ENCODE data around the gene AQP10. TPM values are rescaled to one million over a fixed set of nuclear protein-coding genes. Genes with fewer than 3 reads are reported as not detected.

AQP10 gene
- total and polyA plus RNA-seq, 2 donors (not counting 1 experiment from before 2014, with no cell fraction given): not detected

DNA sequence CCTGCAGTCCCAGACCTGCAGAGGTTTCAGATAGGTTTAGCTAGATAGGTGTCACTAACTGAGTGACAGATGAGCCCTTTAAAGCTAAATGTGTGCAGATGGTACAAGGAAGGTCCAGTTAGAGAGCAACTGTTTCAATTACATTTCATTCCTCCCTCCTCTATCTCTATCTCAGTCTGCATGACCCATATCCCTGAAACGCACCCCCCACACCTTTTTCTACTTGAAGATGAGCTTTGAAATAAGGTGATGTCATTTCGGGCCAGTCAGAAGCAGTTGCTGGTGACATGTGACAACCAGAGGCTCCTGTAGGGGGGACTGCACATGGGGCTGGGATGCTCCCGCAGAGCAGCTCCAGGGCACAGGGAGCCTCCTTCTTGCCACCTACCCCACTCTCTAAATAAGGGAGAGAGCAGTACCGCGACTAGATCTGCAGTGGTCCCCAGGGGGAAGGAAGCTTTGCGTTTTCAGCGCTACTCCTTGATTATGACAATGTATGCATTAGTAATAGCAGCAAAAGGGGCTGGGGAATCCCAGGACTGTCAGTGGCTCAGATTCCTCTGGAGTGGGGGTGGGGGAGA, 8.7 kb downstream of the AQP10 start:
- Histone ChIP-seq H3K4me1 (ENCODE audit: control insufficient read depth, extremely low read depth, insufficient read depth, low read length) (peaks cover 28% of the 10 kb centered on the region), H3K79me2 (ENCODE audit: control insufficient read depth, insufficient read depth, low read length) (peaks cover 38% of the 10 kb centered on the region), H3K27me3 (ENCODE audit: control insufficient read depth, insufficient read depth, low read length) (no peaks in the 10 kb centered on the region), H3K27ac (ENCODE audit: insufficient read depth, low read length) (peak overlapping the region; percentile 12), H3K4me2 (ENCODE audit: extremely low read depth, insufficient read depth, low read length) (peak overlapping the region; percentile 77), H3K4me3 (replicated peaks in 1 of 4; ENCODE audit: control extremely low read depth in 1 of 4, insufficient read depth in 1 of 4, low read depth in 3 of 4, low read length in 4 of 4) (peak overlapping the region in 1 of 4 experiments; percentile 100), H3K36me3 (ENCODE audit: control insufficient read depth, insufficient read depth, low read length) (peaks cover 26% of the 10 kb centered on the region), H3K9ac (ENCODE audit: insufficient read depth, low read length) (no peak overlapping the region), H3K9me3 (ENCODE audit: control insufficient read depth, insufficient read depth, low read depth, low read length) (no peaks in the 10 kb centered on the region), H4K20me1 (ENCODE audit: control insufficient read depth, extremely low read depth, insufficient read depth, low read length) (no peaks in the 10 kb centered on the region), H2AFZ (ENCODE audit: low read length) (no peak overlapping the region)
- no peak for DNase-seq (ENCODE audit: low read depth in 2 of 2)
- TF ChIP-seq, protein P1, sequence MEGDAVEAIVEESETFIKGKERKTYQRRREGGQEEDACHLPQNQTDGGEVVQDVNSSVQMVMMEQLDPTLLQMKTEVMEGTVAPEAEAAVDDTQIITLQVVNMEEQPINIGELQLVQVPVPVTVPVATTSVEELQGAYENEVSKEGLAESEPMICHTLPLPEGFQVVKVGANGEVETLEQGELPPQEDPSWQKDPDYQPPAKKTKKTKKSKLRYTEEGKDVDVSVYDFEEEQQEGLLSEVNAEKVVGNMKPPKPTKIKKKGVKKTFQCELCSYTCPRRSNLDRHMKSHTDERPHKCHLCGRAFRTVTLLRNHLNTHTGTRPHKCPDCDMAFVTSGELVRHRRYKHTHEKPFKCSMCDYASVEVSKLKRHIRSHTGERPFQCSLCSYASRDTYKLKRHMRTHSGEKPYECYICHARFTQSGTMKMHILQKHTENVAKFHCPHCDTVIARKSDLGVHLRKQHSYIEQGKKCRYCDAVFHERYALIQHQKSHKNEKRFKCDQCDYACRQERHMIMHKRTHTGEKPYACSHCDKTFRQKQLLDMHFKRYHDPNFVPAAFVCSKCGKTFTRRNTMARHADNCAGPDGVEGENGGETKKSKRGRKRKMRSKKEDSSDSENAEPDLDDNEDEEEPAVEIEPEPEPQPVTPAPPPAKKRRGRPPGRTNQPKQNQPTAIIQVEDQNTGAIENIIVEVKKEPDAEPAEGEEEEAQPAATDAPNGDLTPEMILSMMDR (conservative IDR thresholded peaks at IDR 0.05 in 1 of 2, IDR thresholded peaks at IDR 0.05 in 1 of 2; ENCODE audit: low read depth in 1 of 2, low read length in 2 of 2): no peak
- no peak for TF ChIP-seq EZH2 (IDR thresholded peaks at IDR 0.05; ENCODE audit: low read length, missing control alignments)

DNA sequence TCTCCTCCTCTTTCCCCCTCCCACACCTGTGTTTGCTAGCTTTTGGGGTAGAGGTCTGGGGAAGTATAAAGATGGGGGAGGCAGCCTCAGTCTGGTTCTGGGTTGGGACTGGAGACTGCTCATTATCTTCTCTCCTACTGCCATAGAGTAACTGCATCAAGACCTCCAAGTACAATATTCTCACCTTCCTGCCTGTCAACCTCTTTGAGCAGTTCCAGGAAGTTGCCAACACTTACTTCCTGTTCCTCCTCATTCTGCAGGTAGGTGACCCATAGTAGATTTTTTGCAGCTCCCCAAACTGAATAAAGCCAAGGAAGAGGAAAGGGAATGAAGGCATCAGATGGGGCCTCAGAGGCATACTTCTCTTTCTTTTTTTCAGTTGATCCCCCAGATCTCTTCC, 9.8 kb downstream of the AQP10 start:
- TF ChIP-seq EZH2 (IDR thresholded peaks at IDR 0.05; ENCODE audit: low read length, missing control alignments): no peak
- TF ChIP-seq, protein P1 (conservative IDR thresholded peaks at IDR 0.05 in 1 of 2, IDR thresholded peaks at IDR 0.05 in 1 of 2; ENCODE audit: low read depth in 1 of 2, low read length in 2 of 2): no peak
- H3K4me3 ChIP-seq (replicated peaks in 1 of 4; ENCODE audit: control extremely low read depth in 1 of 4, insufficient read depth in 1 of 4, low read depth in 3 of 4, low read length in 4 of 4): no peak overlapping the region
- no peaks in the 10 kb centered on the region for H3K9me3 ChIP-seq (ENCODE audit: control insufficient read depth, insufficient read depth, low read depth, low read length)
- no peak overlapping the region for H3K4me2 ChIP-seq (ENCODE audit: extremely low read depth, insufficient read depth, low read length)
- no peaks in the 10 kb centered on the region for H3K27me3 ChIP-seq (ENCODE audit: control insufficient read depth, insufficient read depth, low read length)
- no peak overlapping the region for H3K27ac ChIP-seq (ENCODE audit: insufficient read depth, low read length)
- no peak for DNase-seq (ENCODE audit: low read depth in 2 of 2)
- peaks cover 38% of the 10 kb centered on the region for H3K79me2 ChIP-seq (ENCODE audit: control insufficient read depth, insufficient read depth, low read length)
- H4K20me1 ChIP-seq (ENCODE audit: control insufficient read depth, extremely low read depth, insufficient read depth, low read length): no peaks in the 10 kb centered on the region
- H3K36me3 ChIP-seq (ENCODE audit: control insufficient read depth, insufficient read depth, low read length): peaks cover 30% of the 10 kb centered on the region
- H3K4me1 ChIP-seq (ENCODE audit: control insufficient read depth, extremely low read depth, insufficient read depth, low read length): peaks cover 30% of the 10 kb centered on the region
- H2AFZ ChIP-seq (ENCODE audit: low read length): no peak overlapping the region
- no peak overlapping the region for H3K9ac ChIP-seq (ENCODE audit: insufficient read depth, low read length)

DNA sequence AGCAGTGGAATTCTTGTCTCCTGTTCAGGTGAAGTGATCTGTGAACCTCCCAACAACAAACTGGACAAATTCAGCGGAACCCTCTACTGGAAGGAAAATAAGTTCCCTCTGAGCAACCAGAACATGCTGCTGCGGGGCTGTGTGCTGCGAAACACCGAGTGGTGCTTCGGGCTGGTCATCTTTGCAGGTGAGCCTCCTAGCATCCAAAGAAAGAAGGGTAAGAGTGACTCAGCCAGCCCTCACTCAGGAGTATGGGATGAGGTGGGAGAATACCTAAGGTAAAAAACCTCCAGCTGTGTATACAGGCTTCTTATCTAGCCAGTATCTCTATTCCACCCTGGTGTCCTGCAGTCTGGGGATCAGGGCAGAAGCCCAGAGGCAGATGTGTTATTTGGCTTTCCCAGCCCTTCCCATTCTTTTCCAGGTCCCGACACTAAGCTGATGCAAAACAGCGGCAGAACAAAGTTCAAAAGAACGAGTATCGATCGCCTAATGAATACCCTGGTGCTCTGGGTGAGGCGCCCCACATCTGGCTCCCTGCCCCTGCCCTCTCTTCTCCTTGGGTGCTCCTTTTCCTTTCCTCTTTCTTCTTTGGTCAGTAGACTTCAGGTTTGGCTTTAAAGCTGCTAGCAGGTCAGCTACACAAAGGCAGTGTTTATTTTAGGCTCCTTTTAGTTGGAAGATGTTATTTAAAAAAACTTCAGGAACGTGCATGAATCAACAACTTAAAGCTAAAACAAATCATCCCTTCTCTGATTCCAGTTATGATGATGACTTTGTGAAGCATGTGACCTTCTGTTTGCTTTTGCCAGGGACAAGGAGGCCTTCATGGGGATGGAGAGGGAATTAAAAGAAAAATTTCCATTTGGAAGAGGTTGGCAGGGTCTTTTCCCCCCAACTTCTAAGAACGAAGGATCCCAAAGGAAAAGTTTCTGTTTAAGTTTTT, 13.5 kb downstream of the AQP10 start:
- Histone ChIP-seq H3K4me2 (ENCODE audit: extremely low read depth, insufficient read depth, low read length) (peak overlapping the region; percentile 20), H3K79me2 (ENCODE audit: control insufficient read depth, insufficient read depth, low read length) (peaks cover 12% of the 10 kb centered on the region), H2AFZ (ENCODE audit: low read length) (no peak overlapping the region), H3K27me3 (ENCODE audit: control insufficient read depth, insufficient read depth, low read length) (no peaks in the 10 kb centered on the region), H3K27ac (ENCODE audit: insufficient read depth, low read length) (peak overlapping the region; percentile 59), H3K36me3 (ENCODE audit: control insufficient read depth, insufficient read depth, low read length) (peaks cover 42% of the 10 kb centered on the region), H3K9ac (ENCODE audit: insufficient read depth, low read length) (no peak overlapping the region), H3K4me1 (ENCODE audit: control insufficient read depth, extremely low read depth, insufficient read depth, low read length) (peaks cover 8% of the 10 kb centered on the region), H3K4me3 (replicated peaks in 1 of 4; ENCODE audit: control extremely low read depth in 1 of 4, insufficient read depth in 1 of 4, low read depth in 3 of 4, low read length in 4 of 4) (no peak overlapping the region), H3K9me3 (ENCODE audit: control insufficient read depth, insufficient read depth, low read depth, low read length) (no peaks in the 10 kb centered on the region), H4K20me1 (ENCODE audit: control insufficient read depth, extremely low read depth, insufficient read depth, low read length) (no peaks in the 10 kb centered on the region)
- TF ChIP-seq EZH2 (IDR thresholded peaks at IDR 0.05; ENCODE audit: low read length, missing control alignments): no peak
- TF ChIP-seq, protein P1 (conservative IDR thresholded peaks at IDR 0.05 in 1 of 2, IDR thresholded peaks at IDR 0.05 in 1 of 2; ENCODE audit: low read depth in 1 of 2, low read length in 2 of 2): no peak
- DNase-seq (ENCODE audit: low read depth in 2 of 2): peak in 1 of 2 donors; percentile 29

All from fibroblast of lung (primary cell).